Daoy (cell line): Measurements from ENCODE around the gene FBXO11. TPM values are rescaled to one million over a fixed set of nuclear protein-coding genes. Genes with fewer than 3 reads are reported as not detected.

Experiments used
- DNase-seq: peaks from one replicate; pipeline ENCODE4 v3.0.0-alpha.2; 2015; ENCODE audit warnings: low read depth
- total RNA-seq: library from RNA; depleted of rRNA; stranded (reverse); fragments of >200 nt; shearing (Covaris generic); gene quantifications from 2 replicates; pipeline ENCODE4 v1.2.3, GENCODE V29; 2014

Gene FBXO11
- total RNA-seq, 1 experiment from 2014 or later = 16.4 TPM

DNA sequence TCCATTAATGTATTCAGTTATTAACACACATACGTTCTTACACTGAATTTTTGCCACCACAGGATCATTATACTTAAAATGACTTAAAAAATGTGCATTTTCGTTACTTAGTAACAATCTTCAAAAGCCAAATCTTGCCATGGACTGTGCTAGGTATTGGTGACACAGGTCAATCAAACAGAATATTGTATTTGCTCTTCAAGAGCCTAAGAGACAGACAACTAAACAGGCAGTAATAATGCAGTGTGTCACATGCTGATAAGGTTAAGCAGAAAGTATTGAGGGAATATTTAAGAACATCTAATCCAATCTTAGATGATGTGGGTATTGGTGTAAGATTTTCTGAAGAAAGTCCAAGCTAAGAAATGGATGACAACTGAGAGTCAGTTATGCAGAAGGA, 56.9 kb downstream of the FBXO11 start:
- no peak for DNase-seq

DNA sequence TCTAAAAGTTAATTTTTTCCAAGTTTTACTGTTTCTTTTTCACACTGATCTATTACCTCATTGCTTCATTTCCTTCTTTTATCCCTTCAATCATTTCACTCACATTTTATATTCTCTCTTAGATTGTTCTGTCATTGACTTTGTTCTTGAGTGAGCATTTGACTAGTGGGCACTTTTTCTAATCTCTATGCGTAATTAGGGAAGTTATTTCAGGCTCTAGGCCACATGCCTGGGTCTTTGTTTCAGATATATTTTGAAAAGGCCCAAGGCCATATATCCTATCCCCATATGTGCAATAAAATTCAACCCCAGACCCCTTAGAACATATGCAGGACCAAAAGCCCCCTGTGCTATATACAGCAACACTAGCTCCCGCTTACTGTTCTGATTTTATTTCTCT, 62.1 kb downstream of the FBXO11 start:
- no peak for DNase-seq

DNA sequence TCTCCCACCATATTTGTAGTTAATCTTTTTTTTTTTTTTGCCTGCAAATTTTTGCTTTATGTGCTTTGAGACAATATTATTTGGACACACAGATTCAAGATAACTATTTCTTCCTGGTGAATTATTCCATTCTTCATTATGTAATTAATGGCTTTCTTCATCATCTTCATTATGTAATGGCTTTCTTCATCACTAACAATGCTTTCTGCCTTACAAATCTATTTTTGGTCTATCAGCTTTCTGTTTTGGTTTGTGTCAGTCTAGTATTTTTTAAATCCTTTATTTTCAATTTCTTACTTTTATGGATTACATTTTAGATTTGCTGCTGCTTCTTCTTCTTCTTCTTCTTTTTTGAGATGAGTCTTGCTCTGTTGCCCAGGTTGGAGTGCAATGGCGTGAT, 62.9 kb downstream of the FBXO11 start:
- no peak for DNase-seq

DNA sequence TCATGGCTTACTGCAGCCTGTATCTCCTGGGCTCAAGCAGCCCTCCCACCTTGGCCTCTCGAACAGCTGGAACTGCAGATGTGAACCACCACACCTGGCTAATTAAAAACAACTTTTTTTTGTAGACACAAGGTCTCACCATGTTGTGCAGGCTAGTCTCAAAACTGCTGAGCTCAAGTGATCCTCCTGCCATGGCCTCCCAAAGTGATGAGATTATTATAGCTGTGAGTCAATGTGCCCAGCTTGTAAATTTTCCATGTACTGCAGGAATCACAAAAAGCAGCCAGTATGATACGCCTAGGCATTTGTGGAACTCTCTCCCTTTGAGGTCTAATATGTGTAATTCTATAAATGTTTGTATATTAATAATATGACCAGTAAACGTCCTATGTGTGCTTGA, 63.5 kb downstream of the FBXO11 start:
- no peak for DNase-seq

DNA sequence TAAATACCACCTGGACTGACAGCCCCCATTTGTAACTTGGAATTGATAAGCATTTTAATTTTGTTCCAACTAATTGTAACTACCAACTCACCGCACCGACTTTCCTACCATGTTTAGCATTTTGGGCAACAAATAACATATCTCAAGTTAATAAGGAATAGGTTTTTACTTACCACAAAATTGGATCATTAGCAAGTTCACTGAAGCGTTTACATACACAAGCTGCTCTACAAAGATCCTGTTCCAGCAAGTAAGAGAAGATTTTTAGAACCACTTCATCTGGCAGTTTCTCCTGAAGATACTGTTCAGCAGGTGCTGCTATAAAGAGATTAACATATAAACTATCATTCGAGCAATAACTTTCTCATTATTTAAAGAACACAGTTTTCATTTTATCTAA, 67.6 kb downstream of the FBXO11 start:
- no peak for DNase-seq

DNA sequence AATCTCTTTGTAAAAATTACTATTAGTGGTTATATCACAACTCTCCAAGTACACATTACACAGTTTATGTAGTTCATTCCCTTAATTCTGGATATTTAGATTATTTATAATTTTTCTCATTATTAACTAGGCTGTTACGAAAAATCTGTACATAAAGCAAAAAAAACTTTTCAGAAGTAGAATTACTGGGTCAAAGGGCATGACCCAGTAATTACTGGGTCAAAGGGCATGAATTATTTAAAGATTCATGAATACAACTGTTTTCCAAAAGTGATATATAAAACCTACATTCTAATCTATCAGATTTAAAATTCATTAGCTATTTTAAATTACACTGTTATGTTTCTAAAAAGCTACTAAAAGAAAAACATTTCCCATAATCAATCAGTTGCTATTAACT, 68.0 kb downstream of the FBXO11 start:
- DNase-seq = no peak

DNA sequence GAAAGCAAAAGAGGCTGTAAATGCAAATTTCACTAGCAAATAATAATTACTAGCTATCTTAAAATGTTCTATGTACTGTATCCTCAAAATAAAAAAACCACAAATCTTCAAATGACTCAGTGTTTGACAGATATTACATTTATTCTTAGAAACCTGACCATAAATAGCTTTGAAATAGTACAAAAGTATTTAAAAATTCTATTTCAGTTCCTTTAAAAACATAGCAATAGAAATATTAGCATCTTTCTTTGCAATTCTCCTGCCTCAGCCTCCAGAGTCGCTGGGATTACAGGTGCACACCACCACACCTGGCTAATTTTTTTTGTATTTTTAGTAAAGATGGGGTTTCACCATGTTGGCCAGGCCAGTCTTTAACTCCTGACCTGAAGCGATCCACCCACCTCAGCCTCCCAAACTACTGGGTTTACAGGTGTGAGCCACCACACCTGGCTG, 72.8 kb downstream of the FBXO11 start:
- no peak for DNase-seq

DNA sequence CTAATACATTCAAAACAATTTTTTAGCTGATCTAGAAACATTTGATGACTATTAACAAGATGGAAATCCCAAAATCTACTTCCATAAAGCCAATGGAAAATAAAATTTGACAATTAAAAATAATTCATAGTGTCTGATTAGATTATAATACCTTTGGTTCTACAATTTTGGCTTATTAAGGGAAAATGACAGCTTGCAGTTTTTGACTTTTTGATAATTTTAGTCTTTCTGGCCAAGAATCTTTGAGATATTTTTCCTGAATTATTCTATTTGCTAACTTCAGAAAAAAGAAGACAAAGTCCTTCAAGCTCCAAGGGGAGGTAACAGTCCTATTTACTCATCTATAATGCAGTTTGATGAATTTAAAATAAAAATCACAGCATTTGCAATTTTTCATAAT, 83.8 kb downstream of the FBXO11 start:
- DNase-seq = no peak

DNA sequence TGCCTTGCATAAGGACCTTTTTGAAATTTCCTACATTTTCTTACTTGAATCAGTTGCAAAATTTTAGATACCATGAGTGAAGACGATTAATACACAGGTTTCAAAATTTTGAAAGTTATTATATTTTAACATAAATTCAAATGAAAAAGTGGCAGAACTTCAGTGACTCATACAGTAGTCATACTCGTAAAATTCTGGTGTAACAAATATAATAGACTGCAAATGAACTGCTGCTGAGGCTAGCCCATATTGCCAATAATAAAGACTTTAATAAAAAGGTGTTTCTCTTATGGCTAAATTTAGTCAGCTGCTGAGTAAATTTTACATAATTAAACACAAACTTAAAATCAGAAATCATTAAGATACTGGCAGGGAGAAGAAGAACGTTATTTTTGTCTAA, 86.5 kb downstream of the FBXO11 start:
- no peak for DNase-seq

DNA sequence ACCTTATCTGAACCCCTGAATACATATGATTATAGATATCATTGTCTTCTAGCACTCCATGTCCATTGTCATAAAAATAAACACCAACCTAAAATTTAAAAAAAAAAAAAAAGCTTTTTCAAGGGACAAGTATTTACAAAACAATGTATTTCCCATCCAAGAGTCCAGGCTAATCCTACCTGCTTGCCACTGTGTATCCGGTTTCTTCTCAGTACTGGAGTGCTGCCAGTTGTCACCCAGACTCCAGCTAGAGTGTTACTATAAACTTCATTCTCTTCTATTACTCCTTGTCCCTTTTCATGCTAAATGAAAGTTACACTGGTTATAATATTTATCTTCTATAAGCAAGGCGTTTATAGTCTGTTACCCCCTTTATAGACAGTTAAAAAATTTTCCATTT, 87.5 kb downstream of the FBXO11 start:
- no peak for DNase-seq

DNA sequence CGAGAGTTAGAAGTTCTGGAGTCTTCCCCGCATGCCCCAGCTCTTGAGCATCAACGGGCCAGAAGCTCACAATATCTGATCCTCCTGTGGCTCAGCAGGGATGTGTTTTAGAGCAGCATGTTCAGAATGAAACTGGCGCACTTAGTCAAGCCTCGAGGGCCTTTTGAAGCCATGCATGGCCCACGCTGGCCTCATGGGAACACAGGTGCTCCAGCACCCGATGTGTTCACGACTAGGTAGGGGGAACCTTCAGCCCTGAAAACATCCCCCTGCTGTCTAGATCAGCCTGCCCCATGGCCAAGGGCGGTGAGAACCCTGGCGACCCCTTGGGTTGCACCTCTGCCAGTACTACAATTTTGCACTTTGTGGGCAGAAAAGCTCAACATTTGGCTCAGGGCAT, 90.5 kb downstream of the FBXO11 start:
- no peak for DNase-seq

DNA sequence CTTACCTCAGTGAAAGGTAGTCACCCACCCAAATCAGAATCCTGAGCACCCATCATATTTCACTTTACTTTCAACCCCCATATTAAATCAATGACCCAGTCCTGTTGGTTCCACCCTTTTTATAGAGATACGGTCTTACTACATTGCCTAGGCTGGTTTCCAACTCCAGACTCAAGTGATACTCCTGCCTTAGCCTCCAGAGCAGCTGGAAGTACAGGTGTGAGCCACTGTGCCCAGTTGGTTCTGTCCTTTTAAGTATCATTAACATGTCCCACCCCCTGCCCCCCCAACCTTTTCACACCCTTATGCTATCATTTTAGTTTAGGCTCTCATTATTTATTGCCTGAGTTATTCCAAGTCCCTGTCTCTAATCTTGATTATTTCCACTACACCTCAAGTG, 94.6 kb downstream of the FBXO11 start:
- DNase-seq = no peak

DNA sequence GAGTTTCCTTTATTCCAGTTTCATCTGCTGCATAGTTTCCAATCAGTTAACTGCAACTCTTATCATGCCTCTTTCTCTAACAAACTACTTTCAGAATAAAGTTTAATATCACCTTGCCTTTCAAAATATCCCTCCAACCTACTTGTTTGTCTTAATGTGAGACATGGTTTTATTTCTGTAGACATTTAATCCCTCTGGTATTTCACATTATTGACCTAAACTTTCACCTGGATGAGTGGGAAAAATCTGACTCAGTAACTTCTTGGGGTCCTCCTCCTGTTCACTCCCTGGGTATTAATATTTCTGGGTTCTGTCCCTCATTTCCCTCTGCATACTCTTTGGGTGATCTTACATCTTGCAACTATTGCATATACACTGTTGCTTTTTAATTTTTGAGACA, 95.4 kb downstream of the FBXO11 start:
- DNase-seq = no peak

DNA sequence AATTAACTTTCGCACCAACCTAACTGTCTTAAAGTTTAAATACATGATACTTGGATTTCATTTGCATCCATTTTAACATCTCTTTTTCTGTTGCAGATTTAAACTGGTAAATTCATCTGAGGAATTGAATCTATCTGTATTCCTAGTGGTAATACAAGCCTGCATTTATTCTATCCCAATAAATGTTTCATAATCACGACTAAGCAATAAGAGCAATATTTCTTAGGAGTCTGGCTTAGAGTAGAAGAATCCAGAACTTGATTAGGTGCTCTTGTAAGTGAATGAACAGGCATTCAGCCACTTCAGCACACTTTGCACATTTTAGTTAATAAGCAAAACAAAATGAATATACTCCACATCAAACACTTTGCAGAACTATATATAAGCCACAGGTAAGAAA, 96.4 kb downstream of the FBXO11 start:
- DNase-seq = no peak

DNA sequence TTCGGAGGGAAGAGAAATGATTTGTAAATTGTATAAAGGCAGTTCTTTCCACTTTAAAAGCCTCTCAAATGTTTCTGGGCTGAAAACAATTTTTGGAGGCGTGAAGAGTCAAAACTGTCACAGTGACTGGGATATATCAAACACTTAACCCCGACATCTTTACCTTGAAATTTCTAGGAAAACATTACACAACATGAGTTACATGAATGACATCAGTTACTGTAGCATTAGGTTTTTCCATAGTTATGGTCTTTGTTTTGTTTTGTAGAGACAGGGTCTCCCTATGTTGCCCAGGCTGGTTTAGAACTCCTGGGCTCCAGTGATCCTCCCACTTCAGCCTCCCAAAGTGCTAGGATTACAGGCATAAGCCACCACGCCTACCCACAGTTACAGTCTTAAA, 97.7 kb downstream of the FBXO11 start:
- DNase-seq = no peak

DNA sequence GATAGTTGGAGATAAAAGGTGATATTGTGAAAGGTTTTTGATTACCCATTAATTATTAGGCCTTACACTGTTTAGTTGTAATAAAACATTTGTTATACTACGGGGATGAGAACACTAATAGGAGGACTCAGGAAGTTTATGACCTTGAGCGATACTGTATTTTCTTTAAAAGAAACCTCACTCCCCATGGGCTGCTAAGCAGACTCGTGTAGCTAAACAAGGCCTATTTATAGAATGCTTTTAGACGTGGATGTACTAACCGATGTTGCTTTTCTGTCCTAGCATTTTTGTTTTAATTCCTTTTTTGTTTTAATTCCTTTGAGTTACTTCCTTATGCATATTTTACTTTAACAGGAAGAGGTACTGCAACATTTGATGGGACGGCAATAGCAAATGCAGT, 100.4 kb downstream of the FBXO11 start:
- no peak for DNase-seq

DNA sequence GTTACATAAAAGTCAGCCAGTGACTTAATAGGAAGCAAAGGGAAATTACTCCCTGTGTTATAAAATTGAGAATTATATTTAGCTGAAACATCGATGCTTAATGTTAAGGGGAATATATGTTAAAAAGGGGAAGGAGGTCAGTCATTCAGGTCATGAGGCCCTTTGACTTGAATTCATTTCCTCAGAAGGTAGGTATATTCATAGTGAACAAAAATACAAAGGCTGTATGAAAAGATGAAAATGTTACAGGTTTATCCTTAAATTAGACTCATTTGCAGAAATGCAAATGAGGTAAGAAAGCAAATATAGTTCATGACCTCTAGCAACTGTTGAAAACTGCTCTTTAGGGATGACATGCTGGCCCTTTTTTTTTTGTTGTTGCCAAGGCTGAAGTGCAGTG, 102.5 kb downstream of the FBXO11 start:
- no peak for DNase-seq

DNA sequence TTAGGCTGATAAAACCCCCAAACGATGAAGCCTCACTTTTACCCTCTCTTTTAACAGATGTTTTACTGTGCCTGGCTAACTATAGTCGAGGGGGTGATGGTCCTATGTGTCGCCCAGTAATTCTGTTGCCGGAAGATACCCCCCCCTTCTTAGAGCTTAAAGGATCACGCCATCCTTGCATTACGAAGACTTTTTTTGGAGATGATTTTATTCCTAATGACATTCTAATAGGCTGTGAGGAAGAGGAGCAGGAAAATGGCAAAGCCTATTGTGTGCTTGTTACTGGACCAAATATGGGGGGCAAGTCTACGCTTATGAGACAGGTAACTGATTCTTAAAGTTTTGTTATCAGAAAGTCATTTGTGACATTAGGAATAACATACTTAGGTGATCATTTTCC, 102.9 kb downstream of the FBXO11 start:
- DNase-seq = no peak

DNA sequence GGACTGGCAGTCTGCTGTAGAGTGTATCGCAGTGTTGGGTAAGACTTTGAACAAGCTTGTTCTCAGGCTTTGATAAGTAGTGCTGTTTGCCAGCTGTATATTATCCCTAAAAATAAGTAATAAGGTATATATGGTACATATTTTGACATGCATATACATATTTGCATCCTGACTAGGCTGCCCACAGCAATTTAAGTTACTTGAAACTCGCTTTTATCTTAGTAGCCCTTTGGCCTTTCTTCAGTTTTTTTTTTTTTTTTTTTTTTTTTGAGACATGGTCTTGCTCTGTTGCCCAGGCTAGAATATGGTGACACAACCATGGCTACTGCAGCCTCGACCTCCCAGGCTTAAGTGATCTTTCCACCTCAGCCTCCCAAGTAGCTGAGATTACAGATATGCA, 105.2 kb downstream of the FBXO11 start:
- no peak for DNase-seq

DNA sequence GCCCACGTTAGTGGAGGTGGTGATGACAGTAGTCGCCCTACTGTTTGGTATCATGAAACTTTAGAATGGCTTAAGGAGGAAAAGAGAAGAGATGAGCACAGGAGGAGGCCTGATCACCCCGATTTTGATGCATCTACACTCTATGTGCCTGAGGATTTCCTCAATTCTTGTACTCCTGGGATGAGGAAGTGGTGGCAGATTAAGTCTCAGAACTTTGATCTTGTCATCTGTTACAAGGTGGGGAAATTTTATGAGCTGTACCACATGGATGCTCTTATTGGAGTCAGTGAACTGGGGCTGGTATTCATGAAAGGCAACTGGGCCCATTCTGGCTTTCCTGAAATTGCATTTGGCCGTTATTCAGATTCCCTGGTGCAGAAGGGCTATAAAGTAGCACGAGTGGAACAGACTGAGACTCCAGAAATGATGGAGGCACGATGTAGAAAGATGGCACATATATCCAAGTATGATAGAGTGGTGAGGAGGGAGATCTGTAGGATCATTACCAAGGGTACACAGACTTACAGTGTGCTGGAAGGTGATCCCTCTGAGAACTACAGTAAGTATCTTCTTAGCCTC, 107.2 kb downstream of the FBXO11 start:
- DNase-seq = no peak

DNA sequence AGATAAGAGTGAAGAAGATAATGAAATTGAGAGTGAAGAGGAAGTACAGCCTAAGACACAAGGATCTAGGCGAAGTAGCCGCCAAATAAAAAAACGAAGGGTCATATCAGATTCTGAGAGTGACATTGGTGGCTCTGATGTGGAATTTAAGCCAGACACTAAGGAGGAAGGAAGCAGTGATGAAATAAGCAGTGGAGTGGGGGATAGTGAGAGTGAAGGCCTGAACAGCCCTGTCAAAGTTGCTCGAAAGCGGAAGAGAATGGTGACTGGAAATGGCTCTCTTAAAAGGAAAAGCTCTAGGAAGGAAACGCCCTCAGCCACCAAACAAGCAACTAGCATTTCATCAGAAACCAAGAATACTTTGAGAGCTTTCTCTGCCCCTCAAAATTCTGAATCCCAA, 107.7 kb downstream of the FBXO11 start:
- DNase-seq = no peak

DNA sequence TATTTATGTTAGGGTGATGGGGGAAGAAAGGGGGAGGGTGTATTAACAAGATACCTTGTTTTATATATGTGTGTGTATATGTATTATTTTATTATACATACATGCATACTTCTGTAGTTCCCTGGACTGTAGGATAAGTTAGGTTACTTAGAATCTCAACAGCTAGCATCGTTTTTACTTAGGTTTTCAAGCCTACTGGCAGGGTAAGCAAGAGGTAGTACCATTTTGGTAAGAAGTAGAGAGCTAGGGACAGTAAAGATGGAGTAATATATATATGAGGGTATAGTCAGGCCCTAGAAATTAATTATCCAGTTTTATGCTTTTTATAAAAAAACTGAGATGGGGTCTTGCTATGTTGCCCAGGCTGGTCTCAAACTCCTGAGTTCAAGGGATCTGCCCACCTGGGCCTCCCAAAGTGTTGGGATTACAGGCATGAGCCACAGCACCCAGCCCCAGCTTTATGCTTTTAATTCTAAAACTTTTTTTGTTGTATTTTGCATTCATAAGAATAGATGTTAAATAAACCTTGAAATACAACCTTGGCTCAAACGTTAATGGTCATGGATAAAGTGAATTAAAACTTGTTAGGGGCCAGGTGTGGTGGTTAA, 110.1 kb downstream of the FBXO11 start:
- no peak for DNase-seq

DNA sequence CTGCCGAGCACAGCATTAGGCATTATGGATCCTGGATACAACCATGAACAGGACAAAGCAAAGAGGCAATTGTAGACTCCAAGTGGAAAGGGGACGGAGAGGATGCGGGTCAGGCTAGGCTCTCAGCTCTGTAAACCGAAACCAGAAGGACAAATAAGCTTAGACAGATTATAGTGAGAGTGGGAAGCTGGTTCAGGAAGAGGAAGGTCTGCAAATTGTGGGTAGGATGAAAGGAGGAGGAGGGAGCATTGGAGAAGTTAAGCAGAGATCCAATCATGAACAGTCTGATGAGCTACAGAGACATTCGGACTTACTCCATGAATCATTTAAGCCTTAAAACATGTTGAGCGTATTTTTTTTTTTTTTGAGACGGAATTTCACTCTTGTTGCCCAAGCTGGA, 120.3 kb downstream of the FBXO11 start:
- DNase-seq = no peak

DNA sequence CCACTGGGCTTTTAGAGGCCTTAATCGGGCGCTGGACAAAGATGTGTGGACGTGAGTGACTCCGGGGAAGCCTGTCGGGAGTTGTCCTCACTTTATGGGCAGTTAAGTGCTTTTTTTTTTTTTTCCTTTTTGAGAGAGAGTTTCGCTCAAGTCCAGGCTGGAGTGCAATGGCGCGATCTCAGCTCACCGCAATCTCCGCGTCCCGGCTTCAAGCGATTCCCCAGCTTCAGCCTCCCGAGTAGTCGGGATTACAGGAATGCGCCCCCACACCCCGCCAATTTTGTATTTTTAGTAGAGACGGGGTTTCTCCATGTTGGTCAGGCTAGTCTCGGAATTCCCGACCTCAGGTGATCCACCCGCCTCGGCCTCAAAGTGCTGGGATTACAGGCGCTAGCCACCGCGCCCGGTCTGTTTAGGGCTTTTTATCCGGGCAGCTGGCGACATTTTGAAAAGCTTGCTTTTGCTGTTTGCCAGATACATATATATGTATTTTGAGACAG, 121.9 kb downstream of the FBXO11 start:
- DNase-seq = peak; percentile 13
